Measurements from ENCODE around the gene KIAA0513.
A peak's percentile ranks its signal among the peaks of the same experiment; 100 is the strongest.
"Not testable (repeated sequence)": the region's sequence is repeated elsewhere in the genome, so short reads cannot be mapped to it uniquely, and the experiment has no call there.

The KIAA0513 gene

GRCh38 chr16:85113913-85114312 lies 86.3 kb downstream of the KIAA0513 start:
- no peak for DNase-seq (ENCODE audit: low spot score)

GRCh38 chr16:85114909-85115567 lies 87.4 kb downstream of the KIAA0513 start:
- peak; percentile 98 for DNase-seq (ENCODE audit: low spot score)

GRCh38 chr16:85117418-85117817 lies 89.8 kb downstream of the KIAA0513 start:
- no peak for DNase-seq (ENCODE audit: low spot score)

GRCh38 chr16:85120006-85120340 lies 92.4 kb downstream of the KIAA0513 start:
- no peak for DNase-seq (ENCODE audit: low spot score)

GRCh38 chr16:85123441-85123840 lies 95.8 kb downstream of the KIAA0513 start:
- DNase-seq (ENCODE audit: low spot score): not testable (repeated sequence)

- DNase-seq (ENCODE audit: low spot score): no peak
Observed at GRCh38 chr16:85123891-85124635, 96.5 kb downstream of the KIAA0513 start.

- no peak for DNase-seq (ENCODE audit: low spot score)
Observed at GRCh38 chr16:85124636-85125346, 97.2 kb downstream of the KIAA0513 start.

- no peak for DNase-seq (ENCODE audit: low spot score)
Observed at GRCh38 chr16:85125570-85126393, 98.2 kb downstream of the KIAA0513 start.

- DNase-seq (ENCODE audit: low spot score): no peak
Observed at GRCh38 chr16:85126394-85126704, 98.8 kb downstream of the KIAA0513 start.

- DNase-seq (ENCODE audit: low spot score): no peak
Observed at GRCh38 chr16:85126705-85127378, 99.2 kb downstream of the KIAA0513 start.

GRCh38 chr16:85127379-85127723 lies 99.8 kb downstream of the KIAA0513 start:
- no peak for DNase-seq (ENCODE audit: low spot score)

GRCh38 chr16:85128079-85128837 lies 100.7 kb downstream of the KIAA0513 start:
- no peak for DNase-seq (ENCODE audit: low spot score)

- DNase-seq (ENCODE audit: low spot score): no peak
Observed at GRCh38 chr16:85129876-85130704, 102.5 kb downstream of the KIAA0513 start.

GRCh38 chr16:85130705-85131028 lies 103.1 kb downstream of the KIAA0513 start:
- DNase-seq (ENCODE audit: low spot score): no peak

- no peak for DNase-seq (ENCODE audit: low spot score)
Observed at GRCh38 chr16:85132456-85133289, 105.1 kb downstream of the KIAA0513 start.

GRCh38 chr16:85133290-85133599 lies 105.7 kb downstream of the KIAA0513 start:
- DNase-seq (ENCODE audit: low spot score): no peak

GRCh38 chr16:85134076-85134788 lies 106.6 kb downstream of the KIAA0513 start:
- DNase-seq (ENCODE audit: low spot score): no peak

GRCh38 chr16:85134789-85135142 lies 107.2 kb downstream of the KIAA0513 start:
- DNase-seq (ENCODE audit: low spot score): no peak

- DNase-seq (ENCODE audit: low spot score): no peak
Observed at GRCh38 chr16:85136213-85136701, 108.7 kb downstream of the KIAA0513 start.

Data from HuH-7.5 (cell line).